Myocyte (in vitro differentiated cells): Measurements from ENCODE around the gene RNF215. TPM values are rescaled to one million over a fixed set of nuclear protein-coding genes. Genes with fewer than 3 reads are reported as not detected.
"Not testable (repeated sequence)": the region's sequence is repeated elsewhere in the genome, so short reads cannot be mapped to it uniquely, and the experiment has no call there.

Experiments used
- DNase-seq: peaks from one replicate; pipeline ENCODE4 v3.0.0-alpha.2; 2012; ENCODE audit warnings: low read depth
- total RNA-seq: library from RNA; depleted of rRNA; stranded (reverse); fragments of >200 nt; gene quantifications from 2 replicates; pipeline ENCODE4 v1.2.3, GENCODE V29; 2014

The RNF215 gene
- total RNA-seq, 1 donor from 2014 or later, result 20.1 TPM

DNA sequence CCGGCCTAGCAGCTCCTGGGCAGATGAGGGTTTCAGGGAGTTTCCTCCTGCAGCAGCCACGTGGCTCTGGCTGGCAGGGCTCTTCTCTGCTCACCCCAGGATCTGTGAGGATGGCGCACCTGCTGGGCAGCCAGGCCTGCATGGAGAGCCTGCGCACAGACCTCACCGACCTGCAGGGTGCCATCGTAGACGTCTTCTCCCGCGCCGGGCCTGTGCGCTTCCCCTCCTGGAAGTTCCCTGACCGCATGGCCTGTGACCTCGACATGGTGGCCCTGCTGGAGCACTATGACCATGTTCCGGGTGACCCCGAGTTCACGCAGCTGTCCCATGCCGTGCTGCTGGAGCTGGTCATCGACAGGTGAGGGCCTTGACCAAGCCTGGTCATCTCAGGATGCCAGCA, 21.3 kb downstream of the RNF215 start:
- DNase-seq, result no peak

DNA sequence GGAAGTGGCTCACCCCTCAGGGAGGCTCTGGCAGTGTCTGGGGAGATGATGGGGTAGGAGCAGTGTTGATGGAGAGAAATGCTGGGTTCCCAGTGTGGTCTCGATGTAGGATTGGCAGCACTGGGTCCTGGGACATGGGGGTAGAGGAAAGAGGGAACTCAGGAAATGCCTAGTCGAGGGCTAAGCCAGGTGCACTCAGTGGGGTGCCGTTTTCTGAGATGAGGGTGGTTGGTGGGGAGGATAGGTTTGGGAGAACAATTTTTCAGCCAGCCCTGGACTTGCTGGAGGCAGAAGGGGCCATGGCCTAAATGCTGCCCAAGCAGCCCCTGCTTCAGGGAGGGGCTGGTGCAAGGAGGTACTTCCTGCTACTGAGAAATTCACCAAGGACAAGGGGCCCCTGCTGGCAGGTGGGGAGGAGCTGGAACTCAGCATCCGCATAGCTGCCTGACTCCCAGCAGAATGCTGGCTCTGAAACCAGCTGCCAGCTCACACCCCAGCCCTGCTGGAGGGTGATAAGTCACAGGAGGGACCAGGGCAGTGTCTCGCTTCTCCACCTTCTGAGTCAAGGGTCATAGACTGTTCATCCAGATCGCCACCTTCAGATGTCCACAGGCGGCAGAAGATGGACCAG, 24.4 kb downstream of the RNF215 start:
- no peak for DNase-seq

DNA sequence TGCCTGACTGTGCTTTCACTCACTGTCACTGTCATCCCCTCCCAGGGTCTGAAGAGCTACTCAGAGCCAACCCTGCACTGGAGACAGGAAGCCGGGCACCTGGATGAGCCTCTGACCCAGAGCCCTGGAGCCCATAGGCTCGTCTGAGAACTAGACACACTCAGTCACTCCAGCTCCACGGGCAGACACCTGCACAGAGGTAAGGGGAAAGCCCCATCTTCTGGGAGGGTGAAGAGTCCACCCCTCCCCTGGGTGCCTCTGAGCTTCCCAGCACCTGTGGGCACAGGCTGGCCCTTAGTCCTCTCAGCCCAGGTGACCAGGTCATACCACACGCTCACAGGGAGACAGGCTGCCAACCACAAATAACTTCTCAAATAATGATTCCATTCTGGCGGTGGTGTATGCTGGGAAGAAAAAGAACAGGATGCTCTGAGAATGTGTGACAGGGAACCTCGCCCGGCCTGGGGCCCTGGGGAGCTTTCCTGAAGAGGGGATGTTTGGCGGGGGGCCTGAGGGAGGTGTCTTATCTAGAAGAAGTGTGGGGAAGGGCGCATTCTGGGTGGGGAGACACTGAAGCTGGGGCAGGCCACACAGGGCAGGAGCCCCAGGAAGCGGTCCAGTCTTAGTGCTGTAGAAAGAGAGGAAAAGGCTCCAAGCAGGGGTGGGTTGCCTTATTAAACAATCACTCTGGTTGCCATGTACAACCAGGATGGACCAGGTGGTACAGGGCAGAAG, 25.1 kb downstream of the RNF215 start:
- no peak for DNase-seq

DNA sequence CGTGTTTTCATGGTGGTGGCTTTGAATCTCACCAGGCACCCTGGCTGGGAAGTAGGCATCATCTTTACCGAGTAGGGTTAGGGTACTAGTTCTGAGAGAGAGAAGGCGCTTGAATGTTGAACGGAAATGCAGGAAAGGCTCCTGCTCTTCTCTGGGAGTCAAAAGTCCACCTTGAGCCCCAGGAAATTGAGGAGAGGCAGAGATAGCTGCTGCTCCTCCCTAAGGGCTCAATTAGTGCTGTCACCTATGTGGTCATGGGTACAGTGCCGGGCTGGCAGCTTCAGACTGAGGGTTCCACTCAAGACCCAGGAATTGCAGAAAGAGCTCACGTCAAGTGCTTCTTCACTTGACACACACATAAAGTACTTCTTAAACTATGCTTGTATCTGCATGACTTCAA, 28.7 kb downstream of the RNF215 start:
- no peak for DNase-seq

DNA sequence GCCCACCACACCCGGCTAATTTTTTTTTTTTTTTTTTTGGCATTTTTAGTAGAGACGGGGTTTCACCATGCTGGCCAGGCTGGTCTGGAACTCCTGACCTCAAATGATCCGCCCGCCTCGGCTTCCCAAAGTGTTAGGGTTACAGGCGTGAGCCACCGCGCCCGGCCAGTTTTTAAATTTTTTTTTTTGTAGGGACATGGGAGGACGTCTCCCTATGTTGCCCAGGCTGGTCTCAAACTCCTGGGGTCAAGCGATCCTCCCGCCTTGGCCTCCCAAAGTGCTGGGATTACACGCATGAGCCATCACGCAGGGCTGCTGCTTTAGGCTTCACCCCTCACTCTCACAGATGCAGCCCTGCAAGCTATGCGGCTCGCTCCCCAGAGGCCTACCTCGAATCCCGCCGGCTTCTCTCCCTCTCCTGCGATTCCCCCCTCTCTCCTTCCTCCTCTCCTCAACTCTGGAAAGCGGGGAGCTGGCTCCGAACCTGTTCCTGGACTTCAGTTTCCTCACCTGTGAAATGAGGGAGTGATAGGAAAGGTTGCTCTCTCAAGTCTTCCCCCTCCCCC, 29.5 kb downstream of the RNF215 start:
- DNase-seq, result no peak

DNA sequence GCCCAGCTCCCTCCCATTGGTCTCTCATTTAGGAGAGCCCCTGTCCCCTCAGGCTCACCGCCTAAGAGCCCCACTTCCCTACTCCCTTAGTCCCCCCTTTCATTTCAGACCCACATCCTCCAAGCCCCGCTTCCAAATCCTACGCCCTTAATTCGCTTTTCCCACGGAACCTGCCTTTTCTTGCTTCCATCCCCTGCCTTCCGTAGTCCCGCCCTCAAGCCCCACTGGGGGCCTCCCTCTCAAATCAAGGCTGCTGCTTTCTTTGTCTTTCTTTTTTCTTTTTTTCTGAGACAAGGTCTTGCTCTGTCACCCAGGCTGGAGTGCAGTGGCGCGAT, 30.0 kb downstream of the RNF215 start:
- DNase-seq, result no peak

DNA sequence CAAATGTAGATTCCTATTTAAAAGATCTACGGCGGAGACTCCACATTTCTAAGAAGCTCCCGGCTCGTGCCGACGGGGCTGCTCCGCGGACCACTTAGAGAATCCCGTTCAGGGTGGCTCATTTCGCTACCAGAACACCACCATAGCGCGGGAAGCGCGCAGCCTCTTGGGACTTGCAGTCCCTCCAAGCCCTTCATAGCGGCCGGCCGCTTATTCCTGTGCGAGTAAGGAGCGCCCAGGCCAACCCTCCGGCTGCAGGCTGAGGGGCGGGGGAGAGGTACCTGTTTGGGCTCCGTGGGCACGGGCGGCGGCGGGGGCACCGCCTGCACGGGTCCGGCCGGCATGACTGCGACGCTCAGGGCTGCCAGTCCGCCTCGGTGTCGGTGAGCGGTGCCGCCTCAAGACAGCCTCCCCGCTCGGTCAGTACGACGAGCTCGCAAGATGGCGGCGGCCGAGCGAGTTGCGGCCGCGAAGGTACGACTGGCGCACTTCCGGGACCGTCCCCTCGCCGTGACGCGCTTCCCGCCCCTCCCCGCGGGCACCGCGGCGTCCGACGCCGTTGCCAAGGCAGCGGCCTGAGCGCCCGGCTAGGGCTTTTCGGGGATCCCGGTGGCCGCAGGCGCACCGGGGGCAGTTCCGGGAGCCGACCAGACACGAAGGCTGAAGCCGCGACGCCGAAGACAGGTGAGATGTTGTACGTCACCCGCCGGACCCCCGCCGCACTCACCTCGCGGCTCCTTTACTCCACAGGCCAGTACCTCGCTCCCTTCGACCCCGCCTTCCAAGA, 30.6 kb downstream of the RNF215 start, which contains the start of the genes CCDC157 and SF3A1:
CCDC157 (plus strand) TSS at position 559 of the 787 bp plus-strand sequence. CDS start 8,994 bp downstream, outside the sequence.
SF3A1 (minus strand) TSS at position 446 of the 787 bp plus-strand sequence; CDS start at position 344, 102 bp downstream.
- DNase-seq, result peak; percentile 91

DNA sequence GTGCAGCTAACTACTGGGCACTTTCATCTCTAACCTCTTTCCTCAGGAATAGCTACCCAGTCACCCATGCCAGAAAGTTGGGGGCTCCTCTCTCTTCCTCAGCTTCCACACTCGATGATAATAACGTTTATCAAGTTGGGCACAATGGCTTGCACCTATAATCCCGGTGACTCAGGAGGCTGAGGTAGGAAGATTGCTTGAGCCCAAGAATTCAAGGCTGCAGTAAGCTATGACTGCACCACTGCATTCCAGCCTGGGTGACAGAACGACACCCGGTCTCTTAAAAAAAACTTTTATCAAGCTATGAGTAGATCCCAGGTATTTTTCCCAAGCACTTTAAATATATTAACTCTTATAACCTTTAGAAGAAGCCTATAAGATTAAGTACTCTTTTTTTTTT, 32.6 kb downstream of the RNF215 start:
- no peak for DNase-seq

DNA sequence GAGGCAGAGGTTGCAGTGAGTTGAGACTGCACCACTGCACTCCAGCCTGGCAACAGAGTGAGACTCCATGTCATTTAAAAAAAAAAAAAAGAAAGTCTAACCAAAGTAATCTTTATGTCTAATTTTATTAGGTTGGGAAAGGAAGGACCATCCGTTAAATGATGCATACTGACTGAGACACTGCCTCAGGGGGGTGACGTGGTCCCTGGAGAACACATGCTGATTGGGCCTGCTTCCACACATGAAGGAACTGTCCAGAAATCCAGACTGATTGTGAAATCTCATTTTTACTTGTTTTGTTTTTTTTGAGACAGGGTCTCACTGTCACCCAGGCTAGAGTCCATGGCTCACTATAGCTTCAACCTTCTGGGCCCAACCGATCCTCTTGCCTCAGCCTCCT, 36.0 kb downstream of the RNF215 start:
- no peak for DNase-seq

DNA sequence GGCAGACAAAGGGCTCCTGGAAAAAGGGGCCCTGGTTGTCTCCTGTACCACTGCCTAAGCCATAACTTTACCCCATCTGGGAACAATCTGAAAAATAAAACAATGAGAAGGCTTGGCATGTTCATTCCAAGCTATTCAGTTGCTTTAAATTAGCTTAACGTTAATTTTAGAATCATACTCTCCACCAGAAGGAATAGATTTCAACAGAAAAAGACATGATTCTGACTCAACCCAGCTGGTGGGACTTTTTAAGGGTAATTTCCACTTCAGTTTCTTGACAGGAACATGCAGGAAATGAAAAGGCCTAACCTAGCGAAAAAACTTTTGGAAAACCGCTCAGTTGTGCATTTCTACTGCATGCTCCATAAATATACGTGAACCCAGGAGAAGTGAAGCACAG, 38.4 kb downstream of the RNF215 start:
- DNase-seq, result no peak

DNA sequence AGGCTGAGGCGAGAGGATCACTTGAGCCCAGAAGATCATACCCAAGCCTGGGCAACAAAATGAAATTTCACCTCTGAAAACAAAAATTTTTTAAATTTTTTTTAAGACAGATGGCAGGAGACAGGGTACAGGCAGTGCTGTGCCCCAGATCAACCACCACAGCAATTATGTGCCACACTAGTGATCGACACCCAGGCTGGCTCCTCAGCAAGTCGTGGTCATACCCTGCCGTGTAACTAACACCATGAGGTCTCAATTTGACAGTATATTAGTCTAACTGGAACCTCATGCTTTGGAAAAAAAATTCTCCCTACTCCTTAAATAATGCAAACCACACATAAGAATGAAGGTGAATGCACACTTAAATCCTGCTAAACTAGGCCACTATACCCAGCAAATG, 38.8 kb downstream of the RNF215 start:
- DNase-seq, result no peak

DNA sequence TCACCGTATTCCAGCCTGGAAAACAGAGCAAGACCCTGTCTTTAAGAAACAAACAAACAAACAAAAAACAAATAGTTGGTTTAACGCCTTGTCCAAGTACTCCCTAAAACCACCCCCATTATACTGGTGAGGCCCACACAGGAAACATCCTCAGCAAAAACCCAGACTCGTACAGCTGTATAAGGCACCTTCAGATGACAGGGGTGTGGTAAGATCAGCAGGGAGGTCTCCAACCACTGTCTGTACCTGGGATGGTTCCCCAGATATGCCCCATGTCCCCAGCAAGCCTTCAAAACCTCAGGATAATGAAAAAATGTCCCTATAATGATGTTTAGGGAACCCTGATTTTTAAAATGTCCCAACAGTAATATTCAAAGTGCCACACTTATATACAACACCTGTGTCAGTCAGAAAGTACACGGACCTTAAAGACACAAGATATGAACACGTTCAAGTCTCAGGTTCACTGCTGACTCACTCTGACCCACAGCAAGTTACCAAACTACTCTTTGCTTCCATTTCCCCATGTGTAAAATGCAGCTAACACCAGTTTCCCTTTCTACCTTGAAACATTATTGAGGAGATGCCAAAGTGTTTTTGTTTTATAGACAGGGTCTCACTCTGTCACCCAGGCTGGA, 39.8 kb downstream of the RNF215 start:
- no peak for DNase-seq

DNA sequence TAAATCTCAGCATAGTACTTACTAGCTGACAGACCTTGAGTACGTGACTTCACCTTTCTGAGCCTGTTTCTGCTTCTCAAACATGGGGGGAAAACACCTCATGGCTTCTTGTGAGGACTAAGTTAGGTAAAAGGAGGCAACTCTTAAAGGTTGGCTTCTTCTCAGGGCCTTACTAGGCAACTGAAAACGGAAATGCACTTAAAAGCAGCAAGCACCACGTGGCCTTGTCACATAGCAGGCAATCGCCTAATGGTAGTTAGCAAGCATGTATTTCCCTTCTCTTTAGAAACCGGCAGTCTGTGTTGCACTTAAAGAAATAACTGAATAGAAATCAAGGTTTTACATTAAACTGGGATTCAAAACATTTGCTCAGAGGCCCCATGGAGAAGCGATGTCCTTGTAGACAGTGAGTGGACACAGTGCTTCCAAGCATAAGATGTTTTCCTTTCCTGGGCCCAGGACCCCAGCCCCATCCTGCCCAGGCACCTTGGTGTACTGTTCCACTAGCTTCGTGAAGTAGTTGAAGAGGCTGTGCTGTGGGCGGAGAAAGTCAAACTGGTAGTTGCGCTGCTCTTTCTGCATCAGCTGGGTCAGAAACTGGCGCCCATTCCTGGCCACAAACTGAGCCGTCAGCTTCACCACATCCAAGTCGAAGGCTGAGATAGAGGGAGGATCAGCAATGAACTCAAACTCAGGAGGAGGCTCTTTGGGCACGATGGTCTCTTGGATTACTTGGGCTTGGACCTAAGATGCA, 42.6 kb downstream of the RNF215 start:
- no peak for DNase-seq

DNA sequence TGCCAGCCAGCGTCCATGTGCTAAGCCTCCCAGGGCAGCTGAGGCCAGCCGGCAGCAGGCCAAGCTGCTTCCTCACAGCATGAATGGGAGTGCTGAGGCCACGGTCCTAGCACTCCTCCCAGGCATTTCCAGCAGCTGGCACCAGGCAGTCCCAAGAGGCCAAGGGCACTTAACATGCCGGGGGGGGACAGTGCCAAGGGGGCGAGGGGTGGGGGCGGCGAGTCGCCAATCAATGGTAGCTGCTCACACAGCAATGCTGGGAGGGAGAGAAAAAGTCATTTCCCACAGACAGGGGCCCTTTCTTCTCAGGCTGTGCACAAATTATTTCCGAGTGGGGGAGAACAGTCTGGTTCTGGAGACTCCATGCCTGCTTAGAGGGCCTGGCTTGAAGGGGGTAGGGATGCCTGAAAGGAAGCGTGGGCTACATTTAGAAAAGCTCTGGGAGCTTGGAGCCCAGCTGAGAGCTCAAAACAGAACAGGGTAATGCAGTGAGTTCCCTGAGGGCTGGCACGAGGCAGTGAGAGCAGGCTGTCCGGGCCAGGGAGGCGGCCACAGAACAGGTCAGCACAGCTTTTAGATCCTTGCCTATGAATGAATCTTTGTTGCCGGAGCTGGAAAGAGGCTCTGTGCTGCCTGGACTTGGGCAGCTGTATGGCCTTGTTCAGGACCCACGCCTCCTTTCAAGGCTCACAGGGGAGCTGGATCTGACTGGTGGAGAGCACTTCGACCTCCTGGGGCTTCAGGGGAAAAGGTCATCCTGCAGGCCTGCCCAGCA, 46.1 kb downstream of the RNF215 start:
- peak; percentile 94 for DNase-seq

DNA sequence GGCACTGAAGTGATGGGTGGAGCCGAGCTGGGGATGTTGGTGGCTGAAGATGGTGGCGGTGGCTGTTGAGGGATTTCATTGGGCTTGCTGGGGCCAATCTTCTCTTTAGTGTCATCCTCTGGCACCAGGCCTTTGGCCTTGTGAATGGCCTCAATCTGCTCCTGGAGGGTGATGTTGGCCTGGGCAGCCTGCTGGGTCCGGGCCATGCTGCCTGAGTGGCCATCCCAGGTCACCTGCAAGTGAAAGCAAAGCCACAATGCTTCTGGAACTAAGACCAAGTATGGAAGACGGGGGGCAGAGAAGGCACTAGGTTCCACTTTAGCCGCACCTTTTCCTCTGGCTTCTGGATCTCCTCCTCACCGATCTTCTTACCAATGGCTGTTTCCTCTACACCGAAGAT, 48.4 kb downstream of the RNF215 start:
- DNase-seq, result no peak

DNA sequence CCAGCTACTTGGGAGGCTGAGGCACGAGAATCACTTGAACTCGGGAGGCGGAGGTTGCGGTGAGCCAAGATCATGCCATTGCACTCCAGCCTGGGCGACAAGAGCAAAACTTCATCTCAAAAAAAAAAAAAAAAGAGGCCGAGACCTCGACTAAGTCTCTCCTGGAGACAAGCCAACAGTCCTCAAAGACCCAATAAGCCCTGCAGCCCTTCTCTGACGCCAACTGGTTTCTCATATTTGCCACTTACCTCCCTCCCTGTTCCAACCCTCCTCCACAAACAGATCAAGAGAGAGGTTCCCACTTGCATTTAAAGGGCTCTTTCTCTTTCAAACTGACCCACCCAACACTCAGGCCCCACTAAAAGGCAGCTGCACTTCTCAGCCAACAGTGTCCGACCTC, 48.9 kb downstream of the RNF215 start:
- not testable (repeated sequence) for DNase-seq

DNA sequence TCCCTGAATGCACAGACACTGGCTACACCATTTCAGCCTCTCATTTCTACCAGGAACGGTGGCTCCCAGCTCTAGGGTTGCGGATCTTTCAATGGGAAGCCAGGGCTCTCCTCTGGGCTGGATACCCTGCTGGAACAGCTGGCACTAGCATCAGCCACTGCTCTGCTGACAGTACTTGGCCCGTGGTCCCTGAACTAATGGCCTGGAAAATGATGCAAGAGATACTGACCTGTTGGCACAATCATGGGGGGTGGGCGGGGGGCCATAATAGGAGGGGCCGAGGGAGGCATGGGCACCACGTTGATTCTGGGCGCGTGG, 49.8 kb downstream of the RNF215 start:
- no peak for DNase-seq

DNA sequence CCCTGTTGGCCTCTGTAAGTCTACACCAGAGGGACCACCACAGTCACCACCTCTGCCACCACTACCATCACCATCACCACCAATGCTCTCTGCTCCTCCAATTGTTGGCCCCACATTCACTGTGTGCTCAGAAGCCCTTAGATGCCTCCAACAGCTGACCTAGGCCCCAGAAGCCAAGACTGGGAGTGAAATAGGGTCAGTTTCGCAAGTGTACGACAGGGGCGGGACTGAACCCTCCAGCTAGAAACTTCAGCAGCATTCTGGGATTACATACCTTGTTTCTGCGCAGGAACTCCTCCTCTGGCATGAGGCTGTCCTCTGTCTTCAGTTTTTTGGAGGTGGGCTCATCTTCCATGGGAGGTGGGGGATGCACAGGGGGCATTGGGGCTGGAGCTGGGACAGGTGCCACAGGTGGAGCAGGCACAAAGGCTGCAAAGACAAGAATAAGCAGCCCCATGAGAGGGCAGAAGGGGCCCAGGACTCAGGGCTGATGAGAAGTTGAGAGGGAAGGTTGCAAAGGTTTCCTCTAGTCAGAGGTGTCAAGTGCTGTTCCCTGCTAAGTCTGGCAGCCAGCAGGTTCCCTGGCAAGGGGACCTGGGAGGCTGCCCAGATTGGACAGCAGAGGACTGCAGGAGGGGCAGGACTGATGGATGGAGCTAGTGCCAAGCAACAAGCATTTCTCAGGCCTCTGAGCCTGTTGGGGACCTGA, 50.3 kb downstream of the RNF215 start:
- DNase-seq, result no peak

DNA sequence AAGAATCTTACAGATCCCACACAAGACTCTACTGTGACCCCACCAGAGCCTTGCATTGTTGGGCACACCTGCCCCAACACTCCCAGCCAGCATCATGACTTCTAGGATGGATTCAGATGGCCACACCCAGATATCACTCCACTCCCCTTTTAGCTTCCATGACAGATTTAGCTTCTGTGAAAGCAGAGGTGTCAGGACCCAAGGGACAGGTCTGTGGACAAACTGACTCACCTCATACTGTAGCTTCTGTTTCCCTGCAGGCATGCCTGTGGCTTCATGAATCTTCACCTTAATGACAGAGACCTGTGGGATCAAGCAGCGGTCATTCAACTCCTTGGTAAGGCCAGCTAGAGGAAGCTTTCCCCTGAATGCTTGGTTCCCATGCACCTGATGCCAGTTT, 52.0 kb downstream of the RNF215 start:
- no peak for DNase-seq
